ENCODE data around the gene DNPH1. TPM values are rescaled to one million over a fixed set of nuclear protein-coding genes. Genes with fewer than 3 reads are reported as not detected.

Gene DNPH1
- total RNA-seq, 2 donors from 2014 or later, result 94.2 to 119 TPM

DNA sequence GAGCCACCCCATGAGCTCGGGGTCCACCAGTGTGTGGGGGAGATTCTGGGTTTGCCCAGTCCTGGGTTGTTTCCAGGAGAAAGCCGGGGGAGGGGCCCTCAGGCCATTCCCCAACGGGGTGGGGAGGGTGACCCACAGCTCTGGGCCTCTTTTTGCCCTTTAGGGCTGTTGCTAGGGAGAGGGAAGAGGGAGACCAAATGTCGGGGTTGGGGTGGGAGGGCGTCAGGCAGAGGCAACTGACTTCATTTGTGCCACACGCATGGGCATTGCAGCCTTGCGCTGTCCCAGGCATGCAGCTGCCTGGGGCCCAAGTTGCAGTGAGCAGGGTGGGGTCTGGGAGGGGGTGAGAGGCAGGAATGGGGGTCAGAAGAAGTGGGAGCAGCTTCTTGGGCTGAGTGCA, 49.2 kb downstream of the DNPH1 start:
- DNase-seq (no peak), ATAC-seq (no peak)
- TF ChIP-seq POLR2A (IDR thresholded peaks at IDR 0.05) (no peak), CTCF (IDR thresholded peaks at IDR 0.05) (no peak)
- no peak overlapping the region for H3K27ac ChIP-seq
- 80 to 81% methylated on average over 7 of the region's 7 CpGs for WGBS, 2 donors
- H3K9me3 ChIP-seq, result no peaks in the 10 kb centered on the region
- no peaks in the 10 kb centered on the region for H3K27me3 ChIP-seq
- H3K4me1 ChIP-seq, result peaks cover 22% of the 10 kb centered on the region
- intact Hi-C loops (cut with DNase I), result no loop called here
- peaks cover 4 to 12% of the 10 kb centered on the region in 2 donors for H3K36me3 ChIP-seq (replicated peaks in 1 of 2; ENCODE audit: insufficient read depth in 1 of 2, low read depth in 2 of 2)
- no peak overlapping the region for H3K4me3 ChIP-seq

DNA sequence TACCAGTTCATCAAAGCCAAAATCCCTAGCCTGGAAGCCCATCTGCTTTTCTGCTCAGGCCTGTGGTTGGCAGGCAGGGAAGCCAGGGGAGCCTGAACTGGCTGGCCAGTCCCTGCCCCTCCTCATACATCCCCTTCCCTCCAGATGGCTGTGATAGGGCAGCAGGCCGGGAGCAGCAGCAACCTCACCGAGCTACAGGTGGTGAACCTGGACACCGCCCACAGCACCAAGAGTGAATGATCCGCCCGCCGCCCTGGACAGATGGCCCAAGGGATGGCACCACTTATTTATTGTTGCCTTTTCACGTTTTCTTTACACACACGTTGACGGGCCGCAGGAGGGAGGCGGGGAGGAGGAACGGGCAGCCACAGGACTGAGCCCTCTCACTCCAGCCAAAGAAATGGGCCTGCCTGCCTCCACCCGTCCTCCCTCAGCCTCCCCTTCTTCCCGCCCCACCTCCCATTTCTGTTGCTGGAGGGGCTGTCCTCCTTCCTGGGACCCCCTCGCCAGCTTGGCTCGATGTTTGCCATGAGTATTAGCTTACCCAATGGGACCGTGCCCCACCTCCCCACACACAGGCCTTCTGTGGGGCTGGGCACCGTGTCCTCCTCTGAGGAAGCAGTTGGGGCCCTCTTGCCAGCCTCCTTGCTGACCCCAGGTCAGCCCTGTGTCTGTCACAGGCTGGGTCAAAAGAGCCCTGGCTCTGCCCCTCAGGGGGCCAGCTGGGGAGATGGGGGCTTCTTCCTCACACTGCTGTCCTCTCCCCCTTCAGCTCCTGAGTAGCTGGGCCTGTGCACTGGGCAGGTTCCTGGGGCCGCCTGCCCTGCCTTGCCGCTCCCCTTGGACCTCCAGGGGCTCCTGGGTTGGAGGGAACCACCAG, 50.1 kb downstream of the DNPH1 start:
- no peak overlapping the region for H3K27ac ChIP-seq
- 90 to 93% methylated on average over 19 to 20 of the region's 20 CpGs for WGBS, 2 donors

GRCh38 chr6:43178150-43178549, 51.1 kb downstream of the DNPH1 start:
- WGBS, 2 donors, result 86 to 92% methylated on average over 12 of the region's 12 CpGs
- DNase-seq, result no peak
- peaks cover 35% of the 10 kb centered on the region for H3K4me1 ChIP-seq

More for the DNA sequence above, 50.1 kb downstream of the DNPH1 start:
- intact Hi-C loops (cut with DNase I), result no loop called here
- DNase-seq (no peak), ATAC-seq (no peak)
- TF ChIP-seq POLR2A (IDR thresholded peaks at IDR 0.05) (no peak), CTCF (IDR thresholded peaks at IDR 0.05) (no peak)
- no peaks in the 10 kb centered on the region for H3K9me3 ChIP-seq
- H3K4me1 ChIP-seq, result peaks cover 29% of the 10 kb centered on the region
- no peaks in the 10 kb centered on the region for H3K27me3 ChIP-seq
- no peak overlapping the region for H3K4me3 ChIP-seq
- peaks cover 4 to 12% of the 10 kb centered on the region in 2 donors for H3K36me3 ChIP-seq (replicated peaks in 1 of 2; ENCODE audit: insufficient read depth in 1 of 2, low read depth in 2 of 2)

GRCh38 chr6:43176423-43176786, 52.9 kb downstream of the DNPH1 start:
- intact Hi-C loops (cut with DNase I), result no loop called here
- Histone ChIP-seq H3K4me1 (peaks cover 30% of the 10 kb centered on the region), H3K9me3 (no peaks in the 10 kb centered on the region), H3K27ac (no peak overlapping the region), H3K4me3 (no peak overlapping the region), H3K36me3 (replicated peaks in 1 of 2; ENCODE audit: insufficient read depth in 1 of 2, low read depth in 2 of 2) (peaks cover 4 to 12% of the 10 kb centered on the region in 2 donors), H3K27me3 (no peaks in the 10 kb centered on the region)
- 84 to 98% methylated on average over 5 to 6 of the region's 6 CpGs for WGBS, 2 donors
- TF ChIP-seq POLR2A (IDR thresholded peaks at IDR 0.05) (no peak), CTCF (IDR thresholded peaks at IDR 0.05) (no peak)
- DNase-seq, result no peak
- ATAC-seq, result no peak

More at GRCh38 chr6:43178150-43178549, 51.1 kb downstream of the DNPH1 start:
- Histone ChIP-seq H3K4me3 (no peak overlapping the region), H3K27me3 (no peaks in the 10 kb centered on the region), H3K9me3 (no peaks in the 10 kb centered on the region), H3K36me3 (replicated peaks in 1 of 2; ENCODE audit: insufficient read depth in 1 of 2, low read depth in 2 of 2) (peaks cover 4 to 12% of the 10 kb centered on the region in 2 donors), H3K27ac (no peak overlapping the region)
- intact Hi-C loops (cut with DNase I), result no loop called here
- ATAC-seq, result no peak
- TF ChIP-seq CTCF (IDR thresholded peaks at IDR 0.05) (no peak), POLR2A (IDR thresholded peaks at IDR 0.05) (no peak)

All from body of pancreas (tissue), 4 donors.